ENCODE measurements around the gene FXYD7.
"Not testable (repeated sequence)": the region's sequence is repeated elsewhere in the genome, so short reads cannot be mapped to it uniquely, and the experiment has no call there.

FXYD7 gene

GRCh38 chr19:35144600-35145436, 1.8 kb downstream of the FXYD7 start:
- no peak for DNase-seq (ENCODE audit: low spot score)

GRCh38 chr19:35146746-35147459, 3.8 kb downstream of the FXYD7 start:
- no peak for DNase-seq (ENCODE audit: low spot score)

- DNase-seq (ENCODE audit: low spot score), result no peak
Observed at GRCh38 chr19:35149463-35149862, 6.4 kb downstream of the FXYD7 start.

- no peak for DNase-seq (ENCODE audit: low spot score)
Observed at GRCh38 chr19:35150445-35150844, 7.4 kb downstream of the FXYD7 start.

- no peak for DNase-seq (ENCODE audit: low spot score)
Observed at GRCh38 chr19:35151273-35152065, 8.4 kb downstream of the FXYD7 start.

GRCh38 chr19:35153129-35153522, 10.1 kb downstream of the FXYD7 start:
- not testable (repeated sequence) for DNase-seq (ENCODE audit: low spot score)

GRCh38 chr19:35153701-35154524, 10.9 kb downstream of the FXYD7 start:
- no peak for DNase-seq (ENCODE audit: low spot score)

GRCh38 chr19:35154525-35155406, 11.7 kb downstream of the FXYD7 start, which contains the start of gene FXYD5:
TSS of gene FXYD5 (plus strand) at chr19:35154735. CDS start at chr19:35155551, 816 bp downstream.
- DNase-seq (ENCODE audit: low spot score), result no peak

- DNase-seq (ENCODE audit: low spot score), result no peak
Observed at GRCh38 chr19:35155441-35155840, 12.4 kb downstream of the FXYD7 start.

- no peak for DNase-seq (ENCODE audit: low spot score)
Observed at GRCh38 chr19:35155981-35156672, 13.1 kb downstream of the FXYD7 start.

- DNase-seq (ENCODE audit: low spot score), result no peak
Observed at GRCh38 chr19:35156673-35157014, 13.6 kb downstream of the FXYD7 start.

- DNase-seq (ENCODE audit: low spot score), result no peak
Observed at GRCh38 chr19:35157431-35157830, 14.4 kb downstream of the FXYD7 start.

- DNase-seq (ENCODE audit: low spot score), result no peak
Observed at GRCh38 chr19:35159606-35160005, 16.6 kb downstream of the FXYD7 start.

- no peak for DNase-seq (ENCODE audit: low spot score)
Observed at GRCh38 chr19:35160629-35161433, 17.8 kb downstream of the FXYD7 start.

GRCh38 chr19:35161434-35161743, 18.3 kb downstream of the FXYD7 start:
- DNase-seq (ENCODE audit: low spot score), result no peak

GRCh38 chr19:35162471-35163326, 19.6 kb downstream of the FXYD7 start:
- no peak for DNase-seq (ENCODE audit: low spot score)

- DNase-seq (ENCODE audit: low spot score), result no peak
Observed at GRCh38 chr19:35164418-35164817, 21.4 kb downstream of the FXYD7 start.
